Neural cell (in vitro differentiated cells): ENCODE data around the gene COMT. TPM values are rescaled to one million over a fixed set of nuclear protein-coding genes. Genes with fewer than 3 reads are reported as not detected.

Source experiments
- H2AFZ ChIP-seq: fragments of 200-600, 300-800 bp; sonication (generic), shearing (Covaris generic); 2 replicates; pipeline ENCODE4 v1.6.0; 2014; ENCODE audit warnings: low read depth, mild to moderate bottlenecking, antibody characterized with exemption, low read length, moderate library complexity
- H3F3A ChIP-seq: fragments of 200-600 bp; shearing (Covaris generic); 2 replicates; pipeline ENCODE4 v1.6.1; 2016; ENCODE audit warnings: mild to moderate bottlenecking, moderate library complexity, mixed read lengths, antibody characterized with exemption, low read length; ENCODE audit not compliant: insufficient read depth, poor library complexity, severe bottlenecking
- H3K27ac ChIP-seq: fragments of 200-600, 300-800 bp; sonication (generic), shearing (Covaris generic); 2 replicates; pipeline ENCODE4 v1.5.1; 2014; ENCODE audit warnings: mild to moderate bottlenecking, low read length, moderate library complexity
- H3K27me3 ChIP-seq: fragments of 300-800, 200-600 bp; sonication (generic), shearing (Covaris generic); 2 replicates; pipeline ENCODE4 v1.6.0; 2014; ENCODE audit warnings: mild to moderate bottlenecking, low read depth, low read length, moderate library complexity; ENCODE audit not compliant: insufficient read depth
- H3K36me3 ChIP-seq: fragments of 300-800, 200-600 bp; sonication (generic), shearing (Covaris generic); 2 replicates; pipeline ENCODE4 v1.5.1; 2014; ENCODE audit warnings: mild to moderate bottlenecking, antibody characterized with exemption, low read length, moderate library complexity; ENCODE audit not compliant: insufficient read depth
- H3K4me2 ChIP-seq: fragments of 300-800, 200-600 bp; sonication (generic), shearing (Covaris generic); 2 replicates; pipeline ENCODE4 v1.6.0; 2014; ENCODE audit warnings: mild to moderate bottlenecking, low read length
- H3K4me3 ChIP-seq: fragments of 300-800, 200-600 bp; sonication (generic), shearing (Covaris generic); 2 replicates; pipeline ENCODE4 v1.5.1; 2014; ENCODE audit warnings: mild to moderate bottlenecking, low read length, moderate library complexity
- H3K79me2 ChIP-seq: fragments of 200-600 bp; shearing (Covaris generic); replicated peaks from 2 replicates; pipeline ENCODE4 v1.6.0; 2014; ENCODE audit warnings: mild to moderate bottlenecking, low read length, moderate library complexity; ENCODE audit not compliant: insufficient read depth
- H3K9ac ChIP-seq: fragments of 300-800, 200-600 bp; sonication (generic), shearing (Covaris generic); 2 replicates; pipeline ENCODE4 v1.6.1; 2016; ENCODE audit warnings: mild to moderate bottlenecking, low read length, mixed read lengths
- H3K9me2 ChIP-seq: fragments of 200-600 bp; shearing (Covaris generic); 2 replicates; pipeline ENCODE4 v1.6.1; 2016; ENCODE audit warnings: mild to moderate bottlenecking, low read length, mixed read lengths; ENCODE audit not compliant: insufficient read depth
- H3K9me3 ChIP-seq: fragments of 200-600, 300-800 bp; sonication (generic), shearing (Covaris generic); 2 replicates; pipeline ENCODE4 v1.6.1; 2016; ENCODE audit warnings: mild to moderate bottlenecking, mixed run types, low read length, moderate library complexity, mixed read lengths
- H4K20me1 ChIP-seq: fragments of 200-600 bp; shearing (Covaris generic); 2 replicates; pipeline ENCODE4 v1.6.1; 2016; ENCODE audit warnings: mild to moderate bottlenecking, mixed run types; ENCODE audit not compliant: insufficient read depth
- EP300 ChIP-seq: fragments of 450-650 bp; conservative IDR thresholded peaks from 2 replicates; pipeline ENCODE4 v1.6.1; 2014; ENCODE audit warnings: antibody characterized with exemption, mild to moderate bottlenecking, moderate library complexity; ENCODE audit not compliant: poor library complexity, severe bottlenecking
- EZH2 ChIP-seq: fragments of 200-600, 300-800 bp; shearing (Covaris generic), sonication (generic); IDR thresholded peaks from 2 replicates; pipeline ENCODE4 v1.6.1; 2014; ENCODE audit warnings: antibody characterized with exemption, low read length, borderline replicate concordance, mild to moderate bottlenecking; ENCODE audit not compliant: insufficient read depth, poor library complexity, severe bottlenecking
- MXI1 ChIP-seq: fragments of 450-650 bp; conservative IDR thresholded peaks from 2 replicates; pipeline ENCODE4 v1.6.1; 2014; ENCODE audit warnings: antibody characterized with exemption, mild to moderate bottlenecking; ENCODE audit not compliant: poor library complexity, severe bottlenecking
- POLR2AphosphoS5 ChIP-seq: IDR thresholded peaks from 2 replicates; pipeline ENCODE4 v1.6.1; 2012
- RAD21 ChIP-seq: fragments of 450-650 bp; conservative IDR thresholded peaks from 2 replicates; pipeline ENCODE4 v1.6.1; 2014; ENCODE audit warnings: antibody characterized with exemption, mild to moderate bottlenecking, moderate library complexity
- SMC3 ChIP-seq: fragments of 450-650 bp; conservative IDR thresholded peaks from 2 replicates; pipeline ENCODE4 v1.6.1; 2014; ENCODE audit warnings: antibody characterized with exemption, mild to moderate bottlenecking, moderate library complexity; ENCODE audit not compliant: poor library complexity
- TAF1 ChIP-seq: IDR thresholded peaks from 2 replicates; pipeline ENCODE4 v1.6.1; 2012; ENCODE audit warnings: low read depth
- polyA plus RNA-seq: library from polyadenylated mRNA; depleted of rRNA; stranded (reverse); fragments of >200 nt; gene quantifications from 2 replicates; pipeline ENCODE4 v1.2.3, GENCODE V29; 2014
- TF ChIP-seq, protein P1 (sequence below): fragments of 450-650 bp; IDR thresholded peaks from 2 replicates; pipeline ENCODE4 v1.5.1; 2014; ENCODE audit warnings: antibody characterized with exemption, mild to moderate bottlenecking, moderate library complexity; ENCODE audit not compliant: poor library complexity, severe bottlenecking
- TF ChIP-seq, protein P2 (sequence below): IDR thresholded peaks from 2 replicates; pipeline ENCODE4 v1.6.1; 2012; ENCODE audit warnings: borderline replicate concordance

Gene COMT
- polyA plus RNA-seq, 1 donor from 2014 or later = 14.2 TPM

DNA sequence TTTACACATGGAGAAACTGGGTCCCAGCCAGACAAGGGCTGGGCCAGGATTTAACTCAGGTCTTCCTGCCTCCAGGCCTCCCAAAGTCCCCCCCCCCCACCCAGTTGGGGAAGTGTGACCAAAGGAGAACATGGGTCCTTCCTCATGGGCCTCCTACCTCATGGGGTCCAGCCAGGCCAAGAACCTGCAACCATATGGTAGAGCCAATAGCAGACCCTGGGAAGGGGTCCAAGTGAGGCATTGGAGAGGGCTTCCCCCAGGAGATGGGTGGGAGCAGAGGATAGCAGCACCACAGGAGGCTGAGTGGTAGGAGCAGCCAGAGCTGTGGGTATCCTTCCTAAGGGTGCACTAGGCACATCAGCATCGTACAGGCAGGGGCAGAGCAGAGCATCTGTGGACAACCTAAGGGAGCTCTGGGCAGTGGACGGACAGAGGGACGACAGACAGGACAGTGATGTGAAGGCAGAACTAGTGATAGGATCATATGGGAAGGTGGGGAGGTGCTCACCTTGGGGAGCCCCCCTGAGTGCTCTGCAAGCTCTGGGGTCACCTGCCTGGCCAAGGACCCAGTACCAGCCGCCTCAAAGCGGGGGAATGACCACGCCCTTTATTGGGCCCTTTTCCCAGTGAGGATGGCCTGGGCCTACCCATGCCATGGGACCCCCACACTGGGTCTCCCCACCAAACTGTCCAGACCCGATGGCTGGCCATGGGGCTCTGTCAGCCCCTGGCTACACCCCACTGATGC, 70.6 kb downstream of the COMT start:
- TF ChIP-seq, protein P1, sequence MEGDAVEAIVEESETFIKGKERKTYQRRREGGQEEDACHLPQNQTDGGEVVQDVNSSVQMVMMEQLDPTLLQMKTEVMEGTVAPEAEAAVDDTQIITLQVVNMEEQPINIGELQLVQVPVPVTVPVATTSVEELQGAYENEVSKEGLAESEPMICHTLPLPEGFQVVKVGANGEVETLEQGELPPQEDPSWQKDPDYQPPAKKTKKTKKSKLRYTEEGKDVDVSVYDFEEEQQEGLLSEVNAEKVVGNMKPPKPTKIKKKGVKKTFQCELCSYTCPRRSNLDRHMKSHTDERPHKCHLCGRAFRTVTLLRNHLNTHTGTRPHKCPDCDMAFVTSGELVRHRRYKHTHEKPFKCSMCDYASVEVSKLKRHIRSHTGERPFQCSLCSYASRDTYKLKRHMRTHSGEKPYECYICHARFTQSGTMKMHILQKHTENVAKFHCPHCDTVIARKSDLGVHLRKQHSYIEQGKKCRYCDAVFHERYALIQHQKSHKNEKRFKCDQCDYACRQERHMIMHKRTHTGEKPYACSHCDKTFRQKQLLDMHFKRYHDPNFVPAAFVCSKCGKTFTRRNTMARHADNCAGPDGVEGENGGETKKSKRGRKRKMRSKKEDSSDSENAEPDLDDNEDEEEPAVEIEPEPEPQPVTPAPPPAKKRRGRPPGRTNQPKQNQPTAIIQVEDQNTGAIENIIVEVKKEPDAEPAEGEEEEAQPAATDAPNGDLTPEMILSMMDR = no peak
- TF ChIP-seq, protein P2, sequence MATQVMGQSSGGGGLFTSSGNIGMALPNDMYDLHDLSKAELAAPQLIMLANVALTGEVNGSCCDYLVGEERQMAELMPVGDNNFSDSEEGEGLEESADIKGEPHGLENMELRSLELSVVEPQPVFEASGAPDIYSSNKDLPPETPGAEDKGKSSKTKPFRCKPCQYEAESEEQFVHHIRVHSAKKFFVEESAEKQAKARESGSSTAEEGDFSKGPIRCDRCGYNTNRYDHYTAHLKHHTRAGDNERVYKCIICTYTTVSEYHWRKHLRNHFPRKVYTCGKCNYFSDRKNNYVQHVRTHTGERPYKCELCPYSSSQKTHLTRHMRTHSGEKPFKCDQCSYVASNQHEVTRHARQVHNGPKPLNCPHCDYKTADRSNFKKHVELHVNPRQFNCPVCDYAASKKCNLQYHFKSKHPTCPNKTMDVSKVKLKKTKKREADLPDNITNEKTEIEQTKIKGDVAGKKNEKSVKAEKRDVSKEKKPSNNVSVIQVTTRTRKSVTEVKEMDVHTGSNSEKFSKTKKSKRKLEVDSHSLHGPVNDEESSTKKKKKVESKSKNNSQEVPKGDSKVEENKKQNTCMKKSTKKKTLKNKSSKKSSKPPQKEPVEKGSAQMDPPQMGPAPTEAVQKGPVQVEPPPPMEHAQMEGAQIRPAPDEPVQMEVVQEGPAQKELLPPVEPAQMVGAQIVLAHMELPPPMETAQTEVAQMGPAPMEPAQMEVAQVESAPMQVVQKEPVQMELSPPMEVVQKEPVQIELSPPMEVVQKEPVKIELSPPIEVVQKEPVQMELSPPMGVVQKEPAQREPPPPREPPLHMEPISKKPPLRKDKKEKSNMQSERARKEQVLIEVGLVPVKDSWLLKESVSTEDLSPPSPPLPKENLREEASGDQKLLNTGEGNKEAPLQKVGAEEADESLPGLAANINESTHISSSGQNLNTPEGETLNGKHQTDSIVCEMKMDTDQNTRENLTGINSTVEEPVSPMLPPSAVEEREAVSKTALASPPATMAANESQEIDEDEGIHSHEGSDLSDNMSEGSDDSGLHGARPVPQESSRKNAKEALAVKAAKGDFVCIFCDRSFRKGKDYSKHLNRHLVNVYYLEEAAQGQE = no peak
- TF ChIP-seq SMC3 (no peak), EP300 (no peak)
- Histone ChIP-seq H3K9ac (no peak overlapping the region), H3K27me3 (peaks cover 2% of the 10 kb centered on the region), H3K79me2 (no peaks in the 10 kb centered on the region), H3K9me3 (no peaks in the 10 kb centered on the region), H3K9me2 (no peaks in the 10 kb centered on the region), H4K20me1 (no peaks in the 10 kb centered on the region), H3K36me3 (no peaks in the 10 kb centered on the region), H3K4me2 (no peak overlapping the region), H3F3A (no peaks in the 10 kb centered on the region), H2AFZ (no peak overlapping the region), H3K27ac (no peak overlapping the region), H3K4me3 (no peak overlapping the region)

DNA sequence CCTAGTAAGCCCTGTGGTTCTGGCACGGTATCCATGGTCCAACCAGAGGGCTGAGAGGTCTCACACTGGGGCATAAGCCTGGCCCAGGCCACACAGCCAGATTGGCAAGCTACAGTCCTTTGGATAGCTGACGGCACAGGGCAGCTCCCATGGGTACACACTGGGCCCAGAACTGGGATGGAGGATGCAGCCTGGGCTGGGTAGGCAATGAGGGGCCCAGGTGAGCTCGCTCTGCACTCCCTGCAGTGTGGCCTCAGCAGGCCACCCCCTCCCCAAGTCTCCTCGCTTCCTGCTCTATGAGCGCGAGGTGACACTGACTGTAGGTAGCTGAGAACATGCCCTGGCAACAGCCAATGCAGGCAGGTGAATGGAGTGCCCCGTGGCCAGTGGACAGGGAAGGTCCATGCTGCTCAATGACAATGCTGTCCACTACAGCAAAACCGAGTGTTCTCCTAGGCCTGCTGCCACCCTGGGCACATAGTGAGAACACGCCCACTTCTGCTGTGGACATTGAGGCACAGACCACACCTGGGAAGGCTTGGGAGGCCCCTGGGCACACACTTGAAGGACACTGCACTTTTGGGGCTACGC, 71.3 kb downstream of the COMT start:
- TF ChIP-seq TAF1 (no peak), EZH2 (no peak), POLR2AphosphoS5 (no peak), EP300 (no peak), MXI1 (no peak), RAD21 (no peak), SMC3 (no peak)
- TF ChIP-seq, protein P1 = no peak
- TF ChIP-seq, protein P2 = no peak
- H3K79me2 ChIP-seq = no peaks in the 10 kb centered on the region

More for the DNA sequence above, 71.3 kb downstream of the COMT start:
- no peaks in the 10 kb centered on the region for H3F3A ChIP-seq
- no peaks in the 10 kb centered on the region for H3K36me3 ChIP-seq
- no peaks in the 10 kb centered on the region for H3K9me3 ChIP-seq
- H3K27me3 ChIP-seq = peaks cover 2% of the 10 kb centered on the region
- H3K9me2 ChIP-seq = no peaks in the 10 kb centered on the region
- no peak overlapping the region for H3K9ac ChIP-seq
- no peak overlapping the region for H2AFZ ChIP-seq
- H3K4me2 ChIP-seq = no peak overlapping the region
- H3K4me3 ChIP-seq = no peak overlapping the region
- H3K27ac ChIP-seq = no peak overlapping the region
- no peaks in the 10 kb centered on the region for H4K20me1 ChIP-seq
